Measurements from ENCODE around the gene SFRP4. TPM values are rescaled to one million over a fixed set of nuclear protein-coding genes. Genes with fewer than 3 reads are reported as not detected.

The SFRP4 gene
- total and polyA plus RNA-seq, 2 of the 4 experiments (the other 2 are of a cell fraction) = not detected

DNA sequence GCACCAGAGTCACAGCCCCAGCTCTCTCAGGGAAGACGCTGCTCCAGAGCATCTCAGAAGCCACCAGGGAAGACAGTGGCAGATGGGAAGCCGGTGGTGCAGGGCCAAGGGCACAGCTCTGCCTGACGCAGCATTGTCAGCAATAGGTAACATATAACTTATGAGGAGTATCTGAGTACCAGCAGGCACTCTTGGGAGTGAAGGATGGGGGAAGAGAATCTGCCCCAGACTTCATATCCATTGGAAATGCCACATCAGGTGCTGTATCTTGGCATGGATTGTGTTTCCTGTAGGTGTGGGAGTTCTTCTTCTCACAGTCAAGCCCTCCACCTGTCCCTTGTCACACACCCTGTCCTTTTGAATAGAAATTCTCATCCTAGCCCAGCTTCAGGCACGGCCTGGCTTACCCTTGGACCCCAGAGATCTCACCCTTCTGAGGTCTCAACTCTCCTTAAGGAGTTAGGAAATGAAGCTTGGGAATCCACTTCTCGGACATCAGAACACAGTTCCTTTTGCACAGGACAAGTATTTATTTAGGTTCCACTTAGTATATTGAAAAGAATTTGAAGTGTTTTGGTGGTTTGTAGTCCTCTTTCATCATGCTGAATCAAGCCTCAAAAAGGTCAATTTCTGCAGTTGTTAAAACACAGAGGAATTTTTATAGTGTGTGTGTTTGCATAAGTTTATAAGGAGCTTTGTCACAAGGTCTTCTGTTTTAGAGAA, 13.8 kb upstream of the SFRP4 start:
- Histone ChIP-seq H4K91ac (ENCODE audit: insufficient read depth, low read depth, low read length) (no peak overlapping the region), H2BK15ac (ENCODE audit: low read depth, low read length) (no peak overlapping the region), H3K27me3 (ENCODE audit: control insufficient read depth, insufficient read depth, low read length) (no peaks in the 10 kb centered on the region), H3K79me1 (ENCODE audit: low read depth in 1 of 2, low read length in 2 of 2) (no peaks in the 10 kb centered on the region), H3K36me3 (ENCODE audit: control insufficient read depth, insufficient read depth, low read length) (no peaks in the 10 kb centered on the region), H3K27ac (ENCODE audit: insufficient read depth, low read length) (no peak overlapping the region), H3K56ac (ENCODE audit: extremely low read depth, insufficient read depth, low read length) (no peak overlapping the region), H3K9me3 (ENCODE audit: control insufficient read depth, insufficient read depth, low read length) (peaks cover 4% of the 10 kb centered on the region; the same call in 1 of the 2 replicates), H2BK120ac (ENCODE audit: low read depth, low read length) (no peak overlapping the region), H3K23ac (ENCODE audit: low read depth, low read length) (no peak overlapping the region), H3K4me2 (ENCODE audit: low read depth, low read length) (no peak overlapping the region), H3K4me1 (ENCODE audit: control insufficient read depth, insufficient read depth, low read length) (no peaks in the 10 kb centered on the region), H3K14ac (replicated peaks; ENCODE audit: low read depth, low read length) (no peak overlapping the region), H4K20me1 (ENCODE audit: insufficient read depth, low read length) (no peaks in the 10 kb centered on the region), H2BK20ac (ENCODE audit: low read depth, low read length) (no peak overlapping the region), H3K9me1 (ENCODE audit: insufficient read depth, low read length) (no peaks in the 10 kb centered on the region), H3K18ac (ENCODE audit: low read depth, low read length) (no peak overlapping the region), H2AK5ac (ENCODE audit: low read depth, low read length) (no peak overlapping the region), H2AFZ (replicated peaks; ENCODE audit: low read length, poor library complexity) (no peak overlapping the region), H3K4ac (ENCODE audit: low read depth, low read length) (no peak overlapping the region), H3K4me3 (ENCODE audit: insufficient read depth, low read depth, low read length) (no peak overlapping the region), H3K9ac (ENCODE audit: low read depth, low read length) (no peak overlapping the region), H2AK9ac (replicated peaks; ENCODE audit: low read depth, low read length, poor library complexity) (no peak overlapping the region), H4K5ac (ENCODE audit: low read depth, low read length) (no peak overlapping the region), H2BK5ac (ENCODE audit: low read depth, low read length, poor library complexity, severe bottlenecking) (no peak overlapping the region), H4K8ac (ENCODE audit: low read depth in 2 of 2, low read length in 2 of 2) (no peak overlapping the region)
- TF ChIP-seq RCOR1 (IDR thresholded peaks at IDR 0.05; ENCODE audit: insufficient replicate concordance, low read length) = no peak
- TF ChIP-seq, protein P1, sequence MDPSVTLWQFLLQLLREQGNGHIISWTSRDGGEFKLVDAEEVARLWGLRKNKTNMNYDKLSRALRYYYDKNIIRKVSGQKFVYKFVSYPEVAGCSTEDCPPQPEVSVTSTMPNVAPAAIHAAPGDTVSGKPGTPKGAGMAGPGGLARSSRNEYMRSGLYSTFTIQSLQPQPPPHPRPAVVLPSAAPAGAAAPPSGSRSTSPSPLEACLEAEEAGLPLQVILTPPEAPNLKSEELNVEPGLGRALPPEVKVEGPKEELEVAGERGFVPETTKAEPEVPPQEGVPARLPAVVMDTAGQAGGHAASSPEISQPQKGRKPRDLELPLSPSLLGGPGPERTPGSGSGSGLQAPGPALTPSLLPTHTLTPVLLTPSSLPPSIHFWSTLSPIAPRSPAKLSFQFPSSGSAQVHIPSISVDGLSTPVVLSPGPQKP (IDR thresholded peaks at IDR 0.05; ENCODE audit: borderline replicate concordance, low read depth, low read length) = no peak
- TF ChIP-seq CEBPB (IDR thresholded peaks at IDR 0.05; ENCODE audit: low read depth, low read length) = no peak
- no peak for TF ChIP-seq FOS (IDR thresholded peaks at IDR 0.05; ENCODE audit: low read depth, low read length)
- TF ChIP-seq RAD21 (IDR thresholded peaks at IDR 0.05; ENCODE audit: low read length) = no peak
- TF ChIP-seq RFX5 (IDR thresholded peaks at IDR 0.05; ENCODE audit: low read depth, low read length) = no peak
- no peak for TF ChIP-seq POLR2A (IDR thresholded peaks at IDR 0.05; ENCODE audit: low read depth, low read length)
- no peak for TF ChIP-seq MAZ (IDR thresholded peaks at IDR 0.05; ENCODE audit: borderline replicate concordance, low read depth, low read length)
- TF ChIP-seq BHLHE40 (IDR thresholded peaks at IDR 0.05; ENCODE audit: low read depth, low read length) = no peak
- TF ChIP-seq, protein P2, sequence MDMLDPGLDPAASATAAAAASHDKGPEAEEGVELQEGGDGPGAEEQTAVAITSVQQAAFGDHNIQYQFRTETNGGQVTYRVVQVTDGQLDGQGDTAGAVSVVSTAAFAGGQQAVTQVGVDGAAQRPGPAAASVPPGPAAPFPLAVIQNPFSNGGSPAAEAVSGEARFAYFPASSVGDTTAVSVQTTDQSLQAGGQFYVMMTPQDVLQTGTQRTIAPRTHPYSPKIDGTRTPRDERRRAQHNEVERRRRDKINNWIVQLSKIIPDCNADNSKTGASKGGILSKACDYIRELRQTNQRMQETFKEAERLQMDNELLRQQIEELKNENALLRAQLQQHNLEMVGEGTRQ (IDR thresholded peaks at IDR 0.05; ENCODE audit: low read depth, low read length) = no peak
- TF ChIP-seq MAFK (IDR thresholded peaks at IDR 0.05; ENCODE audit: low read depth, low read length) = no peak
- no peak for TF ChIP-seq NFE2L2 (IDR thresholded peaks at IDR 0.05; ENCODE audit: low read depth, low read length)
- no peak for TF ChIP-seq CHD1 (IDR thresholded peaks at IDR 0.05; ENCODE audit: low read depth, low read length)
- TF ChIP-seq, protein P3, sequence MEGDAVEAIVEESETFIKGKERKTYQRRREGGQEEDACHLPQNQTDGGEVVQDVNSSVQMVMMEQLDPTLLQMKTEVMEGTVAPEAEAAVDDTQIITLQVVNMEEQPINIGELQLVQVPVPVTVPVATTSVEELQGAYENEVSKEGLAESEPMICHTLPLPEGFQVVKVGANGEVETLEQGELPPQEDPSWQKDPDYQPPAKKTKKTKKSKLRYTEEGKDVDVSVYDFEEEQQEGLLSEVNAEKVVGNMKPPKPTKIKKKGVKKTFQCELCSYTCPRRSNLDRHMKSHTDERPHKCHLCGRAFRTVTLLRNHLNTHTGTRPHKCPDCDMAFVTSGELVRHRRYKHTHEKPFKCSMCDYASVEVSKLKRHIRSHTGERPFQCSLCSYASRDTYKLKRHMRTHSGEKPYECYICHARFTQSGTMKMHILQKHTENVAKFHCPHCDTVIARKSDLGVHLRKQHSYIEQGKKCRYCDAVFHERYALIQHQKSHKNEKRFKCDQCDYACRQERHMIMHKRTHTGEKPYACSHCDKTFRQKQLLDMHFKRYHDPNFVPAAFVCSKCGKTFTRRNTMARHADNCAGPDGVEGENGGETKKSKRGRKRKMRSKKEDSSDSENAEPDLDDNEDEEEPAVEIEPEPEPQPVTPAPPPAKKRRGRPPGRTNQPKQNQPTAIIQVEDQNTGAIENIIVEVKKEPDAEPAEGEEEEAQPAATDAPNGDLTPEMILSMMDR (conservative IDR thresholded peaks at IDR 0.05; ENCODE audit: low read depth, low read length) = no peak
- TF ChIP-seq SMC3 (IDR thresholded peaks at IDR 0.05; ENCODE audit: low read depth, low read length) = no peak
- no peak for TF ChIP-seq MXI1 (IDR thresholded peaks at IDR 0.05; ENCODE audit: borderline replicate concordance, low read depth, low read length)
- no TSS peak for BruUV-seq (replicated peaks)
- intact Hi-C loops (cut with micrococcal nuclease) (no loop called here), in situ Hi-C loops (cut with MboI; ENCODE audit: low sequenced_read_pairs) (no loop called here), dilution Hi-C loops (cut with HindIII; ENCODE audit: low sequenced_read_pairs, unreplicated experiment) (no loop called here)
- ATAC-seq (ENCODE audit: low read depth) (no peak), DNase-seq (no peak)
- ChIA-PET POLR2A (ENCODE audit: unreplicated experiment) (no interaction called here), CTCF (no interaction called here)
- WGBS, 2 experiments (ENCODE audit: extremely low coverage in 2 of 2, insufficient read length in 1 of 2) = 50% methylated on average over 1 of the region's 5 CpGs; no CpG with 5 or more reads in 1 of the 2 experiments

Data from IMR-90 (cell line).